SU-DHL-6 (cell line): ENCODE measurements around the gene GATC.

ENCODE experiments used
- H2AFZ ChIP-seq: fragments of 200-600 bp; sonication (generic); 2 replicates; pipeline ENCODE4 v1.6.1; 2014; ENCODE audit warnings: low read depth, mild to moderate bottlenecking, moderate library complexity, mixed read lengths, antibody characterized with exemption, low read length; ENCODE audit not compliant: severe bottlenecking
- H3F3A ChIP-seq: fragments of 200-600 bp; shearing (Covaris generic); 2 replicates; pipeline ENCODE4 v1.6.0; 2016; ENCODE audit warnings: antibody characterized with exemption, mild to moderate bottlenecking; ENCODE audit not compliant: insufficient read depth
- H3K27ac ChIP-seq: fragments of 200-600 bp; sonication (generic); 2 replicates; pipeline ENCODE4 v1.5.1; 2016; ENCODE audit warnings: low read depth, mild to moderate bottlenecking, low read length, moderate library complexity, mixed read lengths
- H3K27me3 ChIP-seq: fragments of 200-600 bp; sonication (generic), shearing (Covaris generic); 2 replicates; pipeline ENCODE4 v1.6.0; 2014; ENCODE audit warnings: mild to moderate bottlenecking, low read length
- H3K36me3 ChIP-seq: fragments of 200-600 bp; sonication (generic); 2 replicates; pipeline ENCODE4 v1.6.1; 2014; ENCODE audit warnings: mild to moderate bottlenecking, low read length, mixed read lengths
- H3K4me2 ChIP-seq: fragments of 300-600, 200-600 bp; shearing (Covaris generic), sonication (generic); 2 replicates; pipeline ENCODE4 v1.6.0; 2014; ENCODE audit warnings: low read length, low read depth, mild to moderate bottlenecking; ENCODE audit not compliant: poor library complexity, severe bottlenecking
- H3K4me3 ChIP-seq: fragments of 200-600 bp; sonication (generic); 2 replicates; pipeline ENCODE4 v1.5.1; 2014; ENCODE audit warnings: antibody characterized with exemption, low read length, mild to moderate bottlenecking, mixed read lengths; ENCODE audit not compliant: insufficient read depth, poor library complexity, severe bottlenecking
- H3K79me2 ChIP-seq: fragments of 200-600 bp; sonication (generic); 2 replicates; pipeline ENCODE4 v1.6.1; 2014; ENCODE audit warnings: mild to moderate bottlenecking, low read length, moderate library complexity; ENCODE audit not compliant: insufficient read depth
- H3K9ac ChIP-seq: fragments of 200-600 bp; sonication (generic); 2 replicates; pipeline ENCODE4 v1.7.0; 2014; ENCODE audit warnings: mild to moderate bottlenecking, low read length
- H3K9me2 ChIP-seq: fragments of 200-600 bp; sonication (generic); replicated peaks from 2 replicates; pipeline ENCODE4 v1.6.1; 2014; ENCODE audit warnings: low read length; ENCODE audit not compliant: insufficient read depth
- H3K9me3 ChIP-seq: fragments of 200-600 bp; sonication (generic); 2 replicates; pipeline ENCODE4 v1.6.1; 2014; ENCODE audit warnings: low read length, mixed read lengths; ENCODE audit not compliant: insufficient read depth
- H4K20me1 ChIP-seq: fragments of 200-600 bp; sonication (generic); 2 replicates; pipeline ENCODE4 v1.6.1; 2014; ENCODE audit warnings: low read depth, mild to moderate bottlenecking, antibody characterized with exemption, low read length, moderate library complexity, mixed read lengths
- EZH2phosphoT487 ChIP-seq: fragments of 200-600 bp; sonication (generic), shearing (Covaris generic); conservative IDR thresholded peaks from 2 replicates; pipeline ENCODE4 v1.6.1; 2018; ENCODE audit warnings: mild to moderate bottlenecking, antibody characterized with exemption, low read length, moderate library complexity, mixed read lengths
- TF ChIP-seq, protein P1 (sequence below): fragments of 200-600 bp; sonication (generic); IDR thresholded peaks from one replicate; pipeline ENCODE4 v1.5.1; 2017; ENCODE audit warnings: antibody characterized with exemption, mild to moderate bottlenecking, low read length, moderate library complexity; ENCODE audit not compliant: insufficient read depth, poor library complexity, severe bottlenecking

Gene GATC

DNA sequence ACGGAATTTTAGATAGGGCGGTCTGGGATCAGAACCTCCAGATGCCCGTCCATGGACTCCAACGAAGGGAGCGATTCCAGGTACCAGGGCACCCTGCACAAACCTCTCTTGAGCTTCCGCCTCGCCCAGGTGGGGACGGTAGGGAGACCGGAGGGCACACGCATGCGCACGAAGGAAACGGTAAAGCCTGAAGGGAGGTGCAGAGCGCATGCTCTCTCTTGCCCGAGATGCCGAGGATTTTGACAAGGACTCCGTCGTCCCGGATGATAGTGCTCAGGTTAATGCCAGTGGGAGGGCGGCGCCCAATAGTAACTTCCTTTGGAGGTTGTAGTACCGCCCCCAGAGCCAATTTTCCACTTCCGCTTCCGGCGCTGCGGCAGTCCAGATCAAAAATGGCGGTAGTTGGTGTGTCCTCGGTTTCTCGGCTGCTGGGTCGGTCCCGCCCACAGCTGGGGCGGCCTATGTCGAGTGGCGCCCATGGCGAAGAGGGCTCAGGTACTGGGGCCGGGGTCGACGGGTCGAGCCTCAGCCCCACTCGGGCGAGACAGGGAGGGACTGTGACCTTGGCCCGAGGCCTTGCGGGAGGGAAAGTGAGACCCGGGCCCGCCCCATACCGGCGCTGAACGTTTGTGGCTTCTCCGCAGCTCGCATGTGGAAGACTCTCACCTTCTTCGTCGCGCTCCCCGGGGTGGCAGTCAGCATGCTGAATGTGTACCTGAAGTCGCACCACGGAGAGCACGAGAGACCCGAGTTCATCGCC lies 8.3 kb upstream of the GATC start, which contains the start of gene COX6A1:
TSS of gene COX6A1 (plus strand) at position 379 of the 760 bp plus-strand sequence. CDS start at position 393, 14 bp downstream.
- Histone ChIP-seq H3K9me3 (no peaks in the 10 kb centered on the region), H3K27ac (peak within 1 kb of the TSS; percentile 70), H3F3A (peaks cover 7% of the 10 kb centered on the region; the same call in 1 of the 2 replicates), H3K27me3 (no peaks in the 10 kb centered on the region), H3K79me2 (peaks cover 28% of the 10 kb centered on the region), H3K4me3 (peak within 1 kb of the TSS; percentile 83), H3K9me2 (no peaks in the 10 kb centered on the region), H3K36me3 (no peaks in the 10 kb centered on the region), H3K9ac (peak within 1 kb of the TSS; percentile 69), H3K4me2 (peak within 1 kb of the TSS; percentile 100), H2AFZ (peak within 1 kb of the TSS; percentile 95), H4K20me1 (0 out of 2 replicates have a peak, but pooled peaks cover 5% of the 10 kb centered on the region)
- TF ChIP-seq EZH2phosphoT487, result no peak
- TF ChIP-seq, protein P1, sequence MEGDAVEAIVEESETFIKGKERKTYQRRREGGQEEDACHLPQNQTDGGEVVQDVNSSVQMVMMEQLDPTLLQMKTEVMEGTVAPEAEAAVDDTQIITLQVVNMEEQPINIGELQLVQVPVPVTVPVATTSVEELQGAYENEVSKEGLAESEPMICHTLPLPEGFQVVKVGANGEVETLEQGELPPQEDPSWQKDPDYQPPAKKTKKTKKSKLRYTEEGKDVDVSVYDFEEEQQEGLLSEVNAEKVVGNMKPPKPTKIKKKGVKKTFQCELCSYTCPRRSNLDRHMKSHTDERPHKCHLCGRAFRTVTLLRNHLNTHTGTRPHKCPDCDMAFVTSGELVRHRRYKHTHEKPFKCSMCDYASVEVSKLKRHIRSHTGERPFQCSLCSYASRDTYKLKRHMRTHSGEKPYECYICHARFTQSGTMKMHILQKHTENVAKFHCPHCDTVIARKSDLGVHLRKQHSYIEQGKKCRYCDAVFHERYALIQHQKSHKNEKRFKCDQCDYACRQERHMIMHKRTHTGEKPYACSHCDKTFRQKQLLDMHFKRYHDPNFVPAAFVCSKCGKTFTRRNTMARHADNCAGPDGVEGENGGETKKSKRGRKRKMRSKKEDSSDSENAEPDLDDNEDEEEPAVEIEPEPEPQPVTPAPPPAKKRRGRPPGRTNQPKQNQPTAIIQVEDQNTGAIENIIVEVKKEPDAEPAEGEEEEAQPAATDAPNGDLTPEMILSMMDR, result no peak

DNA sequence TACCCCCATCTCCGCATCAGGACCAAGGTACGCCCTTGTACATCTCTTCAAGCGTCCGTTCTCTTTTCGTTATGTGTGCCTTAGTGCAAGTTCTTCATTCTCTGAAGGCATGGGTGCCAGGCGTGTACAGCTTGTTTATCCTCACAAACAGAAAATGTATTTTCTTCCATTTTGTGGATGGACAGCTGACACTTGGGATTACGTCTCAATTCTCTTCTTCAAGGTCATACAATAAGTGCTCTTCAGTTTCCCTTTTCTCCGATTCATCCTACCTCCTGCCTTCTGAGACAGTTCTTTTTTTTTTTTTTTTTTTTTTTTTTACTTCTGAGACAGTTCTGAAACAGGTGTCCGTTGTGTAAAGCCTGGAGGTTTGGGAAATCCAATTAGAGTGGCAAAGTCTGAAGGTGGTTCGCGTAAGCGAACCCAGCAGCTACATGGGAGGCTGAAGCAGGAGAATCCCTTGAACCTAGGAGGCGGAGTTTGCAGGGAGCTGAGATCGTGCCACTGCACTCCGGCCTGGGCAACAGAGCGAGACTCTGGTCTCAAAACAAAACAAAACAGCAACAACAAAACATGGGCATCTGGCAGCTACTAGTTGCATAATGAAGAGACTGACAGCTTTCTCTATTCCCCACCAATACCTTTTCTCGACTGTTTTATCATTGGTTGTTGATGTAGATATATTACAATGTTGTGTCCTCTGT lies 7.6 kb upstream of the GATC start:
- Histone ChIP-seq H4K20me1 (0 out of 2 replicates have a peak, but pooled peaks cover 5% of the 10 kb centered on the region), H3K9me3 (no peaks in the 10 kb centered on the region), H3K4me2 (peak overlapping the region; percentile 78), H2AFZ (no peak overlapping the region), H3K4me3 (peak overlapping the region; percentile 73), H3K9me2 (no peaks in the 10 kb centered on the region), H3K27ac (peak overlapping the region; percentile 47), H3K36me3 (no peaks in the 10 kb centered on the region), H3K9ac (peak overlapping the region; percentile 69), H3K79me2 (peaks cover 28% of the 10 kb centered on the region), H3F3A (peaks cover 7% of the 10 kb centered on the region; the same call in 1 of the 2 replicates), H3K27me3 (no peaks in the 10 kb centered on the region)
- no peak for TF ChIP-seq EZH2phosphoT487
- TF ChIP-seq, protein P1, result no peak

DNA sequence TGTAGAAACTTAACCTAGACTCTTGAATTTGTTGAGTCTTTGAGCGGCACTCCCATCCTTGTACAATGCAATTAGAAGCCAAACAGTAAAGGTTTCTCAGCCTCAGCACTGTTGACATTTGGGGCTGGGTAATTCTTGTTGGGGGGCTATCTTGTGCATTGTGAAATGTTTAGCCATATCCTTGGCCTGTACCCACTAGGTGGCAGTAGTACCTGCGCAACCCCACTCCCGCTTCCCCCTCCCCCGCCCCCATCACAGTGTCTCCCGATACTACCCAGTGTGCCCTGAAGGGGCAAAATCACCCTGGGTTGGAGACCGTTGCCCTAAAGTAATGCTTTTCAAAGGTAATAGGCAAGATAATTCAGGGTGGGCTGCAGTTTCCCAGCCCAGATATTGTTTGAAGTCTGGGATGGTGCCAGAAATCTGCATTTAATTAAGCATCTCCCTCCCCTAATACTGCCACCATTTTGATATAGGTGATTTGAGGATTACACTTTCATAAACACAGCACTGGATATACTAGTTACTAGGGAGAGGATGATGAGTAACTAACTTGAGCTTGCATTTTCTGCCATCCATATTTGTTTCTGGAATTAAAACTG lies 6.5 kb upstream of the GATC start:
- no peak overlapping the region for H3K4me3 ChIP-seq

More for the DNA sequence above, 6.5 kb upstream of the GATC start:
- Histone ChIP-seq H2AFZ (no peak overlapping the region), H3K79me2 (peaks cover 28% of the 10 kb centered on the region), H3K9me2 (no peaks in the 10 kb centered on the region), H3K36me3 (no peaks in the 10 kb centered on the region), H3K27me3 (no peaks in the 10 kb centered on the region), H3K9me3 (no peaks in the 10 kb centered on the region), H3K4me2 (peak overlapping the region; percentile 78), H4K20me1 (0 out of 2 replicates have a peak, but pooled peaks cover 5% of the 10 kb centered on the region), H3K27ac (no peak overlapping the region), H3K9ac (peak overlapping the region; percentile 26; the same call in 1 of the 2 replicates), H3F3A (peaks cover 17% of the 10 kb centered on the region)
- no peak for TF ChIP-seq EZH2phosphoT487
- TF ChIP-seq, protein P1, result peak; percentile 67
